Measurements from ENCODE around the gene VPS13A. TPM values are rescaled to one million over a fixed set of nuclear protein-coding genes. Genes with fewer than 3 reads are reported as not detected.
"Not testable (repeated sequence)": the region's sequence is repeated elsewhere in the genome, so short reads cannot be mapped to it uniquely, and the experiment has no call there.

Gene VPS13A
- total RNA-seq, 1 donor from 2014 or later, result 35.0 TPM

GRCh38 chr9:77402286-77402685 lies 225.0 kb downstream of the VPS13A start:
- intact Hi-C loops (cut with DNase I), result no loop called here
- DNase-seq, result no peak
- ATAC-seq (ENCODE audit: poor library complexity), result no peak

GRCh38 chr9:77403239-77403638 lies 225.9 kb downstream of the VPS13A start:
- ATAC-seq (ENCODE audit: poor library complexity) (no peak), DNase-seq (no peak)
- intact Hi-C loops (cut with DNase I), result no loop called here

- DNase-seq; ATAC-seq (ENCODE audit: poor library complexity); intact Hi-C loops (cut with DNase I): not testable (repeated sequence)
Measured at GRCh38 chr9:77408521-77408920, 231.2 kb downstream of the VPS13A start.

- peak; percentile 29 for ATAC-seq (ENCODE audit: poor library complexity)
- intact Hi-C loops (cut with DNase I), result no loop called here
Measured at GRCh38 chr9:77417566-77417965, 240.2 kb downstream of the VPS13A start.

DNA sequence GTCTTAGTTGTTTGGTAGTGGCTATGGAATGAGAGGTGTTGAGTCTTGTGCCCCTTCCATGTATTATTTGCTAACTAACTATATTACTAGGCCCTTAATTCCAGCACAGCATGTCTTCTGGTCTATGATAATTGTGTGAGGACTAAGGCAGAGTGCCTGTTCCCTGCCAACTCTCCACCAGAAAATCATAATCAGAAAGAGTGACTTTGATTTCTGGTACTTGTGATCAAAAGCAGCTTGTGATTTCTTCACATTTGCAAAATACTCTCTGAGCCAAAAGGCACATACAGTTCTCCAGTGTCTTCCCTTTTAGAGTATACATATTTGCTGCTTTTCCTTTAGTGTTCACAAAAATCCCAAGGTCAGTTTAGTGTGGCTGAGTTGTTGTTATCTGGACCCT lies 240.9 kb downstream of the VPS13A start:
- no peak for DNase-seq
- intact Hi-C loops (cut with DNase I), result no loop called here
- ATAC-seq (ENCODE audit: poor library complexity), result no peak

More at GRCh38 chr9:77417566-77417965, 240.2 kb downstream of the VPS13A start:
- DNase-seq, result no peak

- intact Hi-C loops (cut with DNase I), result no loop called here
- ATAC-seq (ENCODE audit: poor library complexity), result no peak
- no peak for DNase-seq
Measured at GRCh38 chr9:77420641-77421040, 243.3 kb downstream of the VPS13A start.

DNA sequence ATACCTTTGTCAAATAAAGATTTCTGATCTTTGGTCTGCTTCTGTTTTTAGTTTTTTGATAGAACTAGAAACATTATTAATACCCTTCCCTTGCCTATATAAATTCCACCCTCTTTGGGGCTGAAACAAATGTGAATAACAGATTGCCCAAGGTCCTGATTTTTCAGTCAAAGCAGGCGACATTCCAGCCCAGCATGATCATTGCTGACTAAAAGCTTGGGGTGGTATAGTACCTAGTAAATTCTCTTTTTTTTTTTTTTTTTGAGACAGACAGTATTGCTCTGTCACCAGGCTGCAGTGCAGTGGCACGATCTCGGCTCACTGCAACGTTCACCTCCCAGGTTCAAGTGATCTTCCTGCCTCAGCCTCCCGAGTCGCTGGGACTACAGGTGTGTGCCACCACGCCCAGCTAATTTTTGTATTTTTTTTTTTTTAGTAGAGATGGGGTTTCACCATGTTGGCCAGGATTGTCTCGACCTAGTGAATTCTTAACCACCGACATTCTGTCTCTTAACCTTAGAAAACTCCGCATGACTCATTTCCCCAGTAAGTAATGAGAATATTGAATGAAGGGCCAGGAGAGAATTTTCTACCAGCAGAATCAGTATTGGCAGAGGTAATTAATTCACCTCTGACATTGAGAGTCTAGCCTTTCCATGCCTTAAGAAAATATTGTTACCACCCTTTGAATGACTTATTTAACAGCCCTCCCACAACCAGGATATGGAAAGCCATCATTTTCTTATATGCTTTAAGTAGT lies 244.4 kb downstream of the VPS13A start:
- ATAC-seq (ENCODE audit: poor library complexity), result no peak
- intact Hi-C loops (cut with DNase I), result no loop called here

DNA sequence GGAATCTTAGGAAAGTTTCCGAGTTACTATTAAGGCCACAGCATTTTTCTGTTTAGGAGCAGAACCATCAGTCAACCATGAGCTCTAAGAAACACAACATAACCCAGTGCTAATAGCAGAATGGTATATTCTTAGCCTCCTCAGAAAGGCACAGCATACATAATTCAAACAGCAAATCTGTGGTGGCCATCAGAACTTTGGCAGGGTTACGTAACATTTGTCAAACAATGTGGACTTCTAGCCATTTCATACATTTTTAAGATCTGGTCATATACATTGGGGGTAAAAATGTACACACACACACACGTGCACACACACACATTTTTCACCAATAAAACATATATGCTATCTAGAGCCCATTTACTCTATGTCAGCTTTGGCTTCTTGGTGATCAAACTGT lies 245.6 kb downstream of the VPS13A start:
- no peak for DNase-seq
- intact Hi-C loops (cut with DNase I), result no loop called here
- ATAC-seq (ENCODE audit: poor library complexity), result no peak

More for the DNA sequence above, 244.4 kb downstream of the VPS13A start:
- DNase-seq, result no peak

DNA sequence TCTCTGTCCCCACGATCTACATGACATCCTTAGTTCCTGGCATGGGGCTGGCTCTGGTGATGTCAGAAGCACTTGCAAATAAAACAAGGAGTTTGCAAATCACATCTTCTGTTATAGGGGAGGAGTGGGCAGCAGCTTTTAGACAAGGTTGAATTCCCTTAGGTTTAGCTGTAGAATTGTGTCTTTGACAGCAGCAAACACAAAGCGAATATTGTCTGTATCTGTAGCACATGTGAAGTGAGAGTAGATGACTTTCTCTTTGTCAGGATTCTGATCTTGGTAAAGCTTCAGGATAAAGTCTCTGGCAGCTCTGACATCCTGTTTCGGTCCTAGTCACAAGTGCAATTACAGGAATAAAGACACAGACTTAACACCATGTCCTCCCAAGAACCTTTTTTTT lies 246.5 kb downstream of the VPS13A start:
- intact Hi-C loops (cut with DNase I), result no loop called here
- no peak for DNase-seq
- no peak for ATAC-seq (ENCODE audit: poor library complexity)

DNA sequence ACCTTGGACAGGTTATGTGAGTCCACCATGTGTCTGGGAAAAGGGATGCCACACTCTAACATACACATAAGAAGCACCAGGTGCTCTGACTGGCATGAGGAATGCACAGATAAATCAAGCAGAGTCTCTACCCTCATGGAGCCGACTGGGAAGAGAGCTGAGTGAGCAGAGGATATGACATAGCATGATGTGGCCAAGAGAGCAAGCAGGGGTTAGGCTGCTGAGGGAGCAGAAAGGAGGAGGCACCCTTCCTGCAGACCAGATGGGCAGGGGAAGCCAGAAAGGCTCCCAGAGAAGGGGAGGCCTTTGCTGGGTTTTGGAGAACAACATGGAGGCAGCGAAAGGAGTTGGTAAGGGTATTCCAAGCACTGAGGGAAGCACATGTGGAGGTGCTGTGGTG lies 247.7 kb downstream of the VPS13A start:
- no peak for DNase-seq
- intact Hi-C loops (cut with DNase I), result no loop called here
- ATAC-seq (ENCODE audit: poor library complexity), result no peak

DNA sequence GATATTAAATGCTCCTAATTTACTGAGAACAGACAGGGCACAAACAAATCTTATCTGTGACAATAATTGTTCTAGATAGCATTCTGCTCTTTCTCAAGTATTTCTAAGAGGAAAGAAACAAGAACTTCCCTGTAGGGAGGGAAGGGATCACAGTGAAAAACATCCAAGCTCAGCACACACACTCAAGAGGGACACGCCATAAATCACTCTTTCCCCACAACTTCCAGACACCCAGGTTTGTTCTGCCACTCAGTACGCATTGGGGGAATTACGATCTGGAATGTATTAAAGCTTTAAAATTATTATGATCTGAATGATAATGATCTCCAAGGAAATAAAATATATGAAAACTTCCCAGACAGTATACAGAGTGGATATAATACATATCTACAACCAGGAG lies 249.4 kb downstream of the VPS13A start:
- DNase-seq (no peak), ATAC-seq (ENCODE audit: poor library complexity) (no peak)
- intact Hi-C loops (cut with DNase I), result no loop called here

GRCh38 chr9:77427256-77427927 lies 250.1 kb downstream of the VPS13A start:
- intact Hi-C loops (cut with DNase I), result no loop called here
- no peak for DNase-seq
- peak; percentile 39 for ATAC-seq (ENCODE audit: poor library complexity)

DNA sequence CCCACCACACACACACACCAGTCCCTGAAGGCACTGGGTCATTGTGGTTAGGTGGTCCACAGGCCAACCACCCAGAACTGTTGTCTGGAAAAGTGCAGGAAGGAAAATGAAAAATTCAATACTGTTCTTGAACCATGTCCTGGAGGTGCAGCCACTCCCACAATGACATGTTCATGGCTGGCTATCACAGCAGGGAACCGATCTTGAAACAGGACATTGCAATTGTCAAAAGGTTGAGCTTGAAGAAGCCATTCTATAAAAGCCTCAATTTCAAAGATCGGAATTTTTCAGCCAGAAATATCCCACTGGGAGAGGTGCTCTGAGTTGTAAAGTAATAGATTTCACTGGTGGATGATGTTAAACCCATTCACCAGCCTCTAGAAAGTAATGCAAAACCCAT lies 252.6 kb downstream of the VPS13A start:
- intact Hi-C loops (cut with DNase I), result loop anchor here (10.0 kb wide), 1 partner anchor 325 kb away; no protein-coding TSS in a partner anchor
- ATAC-seq (ENCODE audit: poor library complexity), result no peak

DNA sequence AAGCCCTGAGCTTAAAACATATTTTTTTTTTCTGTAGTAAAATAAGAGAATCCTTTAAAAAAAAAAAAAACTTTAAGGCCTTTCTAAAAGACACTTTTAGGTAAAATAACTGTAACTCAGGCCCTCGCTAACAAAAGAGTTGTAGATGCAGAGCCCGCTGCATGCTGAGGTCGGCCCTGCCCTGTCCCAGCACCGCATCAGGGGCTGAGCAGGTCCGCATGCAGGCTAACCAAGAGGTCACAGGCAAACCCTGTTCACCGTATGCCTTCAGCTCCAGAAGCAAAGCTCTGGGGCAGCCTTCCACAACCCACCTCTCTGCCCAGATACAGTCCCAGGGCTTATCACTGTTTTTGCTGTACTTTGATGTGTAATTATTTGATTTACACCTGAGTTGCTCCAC lies 254.7 kb downstream of the VPS13A start:
- no peak for DNase-seq
- ATAC-seq (ENCODE audit: poor library complexity), result no peak
- intact Hi-C loops (cut with DNase I), result loop anchor here (10.0 kb wide), 1 partner anchor 323 kb away; no protein-coding TSS in a partner anchor

More for the DNA sequence above, 252.6 kb downstream of the VPS13A start:
- DNase-seq, result no peak

DNA sequence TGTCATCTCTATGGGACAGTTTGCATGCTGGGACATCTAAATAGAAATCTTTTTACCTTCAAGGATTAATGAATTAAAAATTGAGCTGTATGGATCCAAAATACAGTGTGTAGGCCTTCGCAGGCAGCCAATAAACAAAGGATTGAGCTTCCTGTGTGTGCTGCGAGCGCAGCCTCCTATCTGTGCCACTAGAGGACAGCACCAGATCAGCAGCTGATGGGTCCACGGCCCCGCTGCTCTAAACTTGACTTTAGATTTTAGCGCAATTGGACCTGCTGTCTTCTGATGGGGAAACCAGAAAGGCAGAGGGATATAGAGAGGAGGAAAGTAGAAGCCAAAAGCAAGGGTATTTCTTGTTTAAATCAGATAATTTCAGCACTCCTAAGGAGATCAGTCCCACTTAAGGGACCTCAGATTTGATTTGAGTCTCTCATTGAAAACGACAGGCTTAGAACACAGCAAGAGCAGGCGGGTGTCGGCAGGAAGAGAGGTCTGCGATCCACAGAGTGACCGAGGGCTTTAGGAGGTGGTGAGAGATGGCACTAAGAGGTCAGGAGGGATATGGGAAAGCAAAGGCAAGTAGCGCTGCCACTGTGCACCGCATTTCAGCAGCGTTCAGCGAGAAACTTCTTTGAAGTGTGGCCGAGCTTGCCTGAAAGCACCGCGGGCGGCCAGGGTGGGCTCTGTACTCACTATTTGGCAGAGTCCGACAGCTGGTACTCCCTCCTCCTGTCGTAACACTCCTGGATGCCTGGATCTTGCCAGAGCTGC lies 256.5 kb downstream of the VPS13A start:
- intact Hi-C loops (cut with DNase I), result loop anchor here (10.0 kb wide), 1 partner anchor 321 kb away; no protein-coding TSS in a partner anchor
- ATAC-seq (ENCODE audit: poor library complexity), result peak; percentile 86
- peak; percentile 71 for DNase-seq

DNA sequence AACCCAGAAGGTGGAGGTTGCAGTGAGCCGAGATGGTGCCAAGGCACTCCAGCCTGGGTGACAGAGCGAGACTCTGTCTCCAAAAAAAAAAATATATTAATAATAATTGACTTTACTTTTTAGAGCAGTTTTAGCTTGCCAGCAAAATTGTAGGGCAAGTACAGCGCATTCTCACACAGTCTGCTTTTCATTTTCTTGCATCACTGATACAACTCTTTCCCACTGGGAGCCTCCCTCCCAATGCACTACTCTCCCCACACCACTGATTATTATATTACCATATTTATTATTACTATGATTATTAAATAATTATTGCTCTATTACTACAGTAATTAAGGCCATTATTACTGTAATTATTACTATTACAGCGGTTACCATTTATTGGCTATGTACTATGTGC lies 257.9 kb downstream of the VPS13A start:
- DNase-seq (no peak), ATAC-seq (ENCODE audit: poor library complexity) (peak; percentile 77)
- intact Hi-C loops (cut with DNase I), result loop anchor here (10.0 kb wide), 1 partner anchor 320 kb away; no protein-coding TSS in a partner anchor

DNA sequence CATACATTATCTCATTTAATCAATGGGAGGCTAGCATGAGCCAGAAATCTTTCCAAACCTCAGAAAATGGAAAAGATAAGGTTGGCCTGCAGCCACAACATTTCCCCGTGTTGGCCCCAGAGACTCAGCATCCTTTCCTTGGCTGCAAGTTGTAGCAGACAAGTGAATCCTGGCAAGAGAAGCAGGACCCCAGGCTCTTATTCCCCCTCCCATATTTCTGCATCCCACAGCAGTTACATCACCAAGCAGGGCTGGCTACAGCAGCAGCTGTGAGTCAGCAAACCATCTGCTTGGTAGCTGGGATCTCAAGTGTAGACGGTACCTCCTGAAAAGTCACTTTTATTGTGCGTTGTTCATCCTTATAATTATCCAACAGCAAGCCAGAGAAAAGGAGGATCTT lies 258.4 kb downstream of the VPS13A start:
- intact Hi-C loops (cut with DNase I), result loop anchor here (10.0 kb wide), 1 partner anchor 319 kb away; no protein-coding TSS in a partner anchor
- peak; percentile 63 for ATAC-seq (ENCODE audit: poor library complexity)

GRCh38 chr9:77438653-77439052 lies 261.3 kb downstream of the VPS13A start:
- intact Hi-C loops (cut with DNase I), result loop anchor here (10.0 kb wide), 1 partner anchor 316 kb away; no protein-coding TSS in a partner anchor
- no peak for DNase-seq
- no peak for ATAC-seq (ENCODE audit: poor library complexity)

More for the DNA sequence above, 258.4 kb downstream of the VPS13A start:
- DNase-seq, result no peak

- intact Hi-C loops (cut with DNase I), result no loop called here
- DNase-seq (no peak), ATAC-seq (ENCODE audit: poor library complexity) (peak; percentile 47)
Measured at GRCh38 chr9:77440057-77440456, 262.7 kb downstream of the VPS13A start.

Measured in Right ventricle myocardium superior (tissue), 1 donor.